ENCODE results near the gene PLXNB1.

- TF ChIP-seq CTCF (IDR thresholded peaks at IDR 0.05) (no peak), POLR2A (IDR thresholded peaks at IDR 0.05) (no peak)
Observed at GRCh38 chr3:48420561-48420960, 9.3 kb downstream of the PLXNB1 start.
